ENCODE measurements around the gene CRIP3. TPM values are rescaled to one million over a fixed set of nuclear protein-coding genes. Genes with fewer than 3 reads are reported as not detected.

The CRIP3 gene
- total and polyA plus RNA-seq, 2 donors (not counting 3 experiments of a cell fraction or from before 2014, with no cell fraction given): not detected

DNA sequence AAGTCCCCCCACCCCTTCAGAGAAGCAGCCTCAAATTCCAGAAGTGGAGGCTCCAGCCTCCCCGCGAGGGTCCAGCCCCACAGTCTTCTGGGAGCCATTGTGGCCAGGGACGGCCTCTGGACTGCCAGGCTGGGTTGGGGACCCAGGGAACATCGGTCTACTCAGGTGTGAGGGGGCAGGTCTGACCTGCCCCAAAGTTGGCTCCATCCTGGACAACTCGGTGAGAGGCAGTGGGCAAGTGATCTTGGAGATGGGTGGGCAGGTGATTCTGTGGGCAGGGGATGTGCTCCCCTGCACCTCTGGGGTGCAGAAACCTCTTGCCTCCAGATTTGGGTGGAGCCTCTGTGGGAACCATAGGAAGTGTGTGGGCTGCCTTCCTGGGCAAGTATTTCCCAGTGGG is 22.8 kb downstream of the CRIP3 start:
- ChIA-PET POLR2A (no interaction called here), CTCF (no interaction called here)
- H3K9me1 ChIP-seq (replicated peaks; ENCODE audit: control insufficient read depth, extremely low read depth, insufficient read depth, low read length): no peaks in the 10 kb centered on the region
- H3K9ac ChIP-seq (replicated peaks; ENCODE audit: extremely low read depth, insufficient read depth, low read length): no peak overlapping the region
- no peaks in the 10 kb centered on the region for H3K9me3 ChIP-seq (replicated peaks; ENCODE audit: control insufficient read depth, insufficient read depth, low read length)
- DNase-seq (ENCODE audit: low read depth, low spot score) (no peak), FAIRE-seq (no peak)
- H3K36me3 ChIP-seq (ENCODE audit: control insufficient read depth in 2 of 2, extremely low read depth in 1 of 2, insufficient read depth in 2 of 2, low read length in 2 of 2): no peaks in the 10 kb centered on the region
- intact Hi-C loops (cut with micrococcal nuclease) (no loop called here), dilution Hi-C loops (cut with MboI; ENCODE audit: extremely low pct_ligation_motif_present, low sequenced_read_pairs) (no loop called here)
- no peaks in the 10 kb centered on the region for H3K79me2 ChIP-seq (ENCODE audit: control insufficient read depth, insufficient read depth, low read length)
- TF ChIP-seq GATA2 (IDR thresholded peaks at IDR 0.05; ENCODE audit: insufficient read depth, insufficient read length, low read depth, low read length) (no peak), EZH2 (IDR thresholded peaks at IDR 0.05; ENCODE audit: borderline replicate concordance, low read depth, low read length, severe bottlenecking) (no peak), MYC (IDR thresholded peaks at IDR 0.05; ENCODE audit: low read depth, low read length) (no peak), MAX (IDR thresholded peaks at IDR 0.05; ENCODE audit: insufficient read depth, insufficient read length) (no peak), CTCF (IDR thresholded peaks at IDR 0.05; ENCODE audit: extremely low read depth in 1 of 2, insufficient read depth in 1 of 2, low read depth in 1 of 2, low read length in 2 of 2) (no peak), POLR2A (IDR thresholded peaks at IDR 0.05; ENCODE audit: low read depth, low read length) (no peak), POLR2AphosphoS5 (IDR thresholded peaks at IDR 0.05; ENCODE audit: insufficient read depth, low read depth, low read length) (no peak), FOS (IDR thresholded peaks at IDR 0.05; ENCODE audit: borderline replicate concordance, insufficient read depth, low read length) (no peak), JUN (IDR thresholded peaks at IDR 0.05; ENCODE audit: borderline replicate concordance, insufficient read depth, insufficient read length, low read depth) (no peak)
- H3K4me1 ChIP-seq (ENCODE audit: control insufficient read depth, extremely low read depth, insufficient read depth, low read length): no peaks in the 10 kb centered on the region
- H3K4me2 ChIP-seq (ENCODE audit: insufficient read depth, low read length): no peak overlapping the region
- H3K4me3 ChIP-seq (replicated peaks in 1 of 3; ENCODE audit: insufficient read depth in 1 of 3, low read depth in 1 of 3, low read length in 3 of 3): no peak overlapping the region
- H3K27ac ChIP-seq (ENCODE audit: insufficient read depth, low read depth, low read length): no peak overlapping the region
- H3K27me3 ChIP-seq (ENCODE audit: control insufficient read depth in 2 of 2, insufficient read depth in 2 of 2, low read length in 2 of 2): peaks cover 5 to 12% of the 10 kb centered on the region in 2 experiments
- no peak overlapping the region for H2AFZ ChIP-seq (ENCODE audit: low read depth, low read length)
- no peaks in the 10 kb centered on the region for H4K20me1 ChIP-seq (replicated peaks; ENCODE audit: control insufficient read depth, extremely low read depth, insufficient read depth, low read length)
- no TSS peak for BruUV-seq (replicated peaks)
